ENCODE data around the gene VASH1. TPM values are rescaled to one million over a fixed set of nuclear protein-coding genes. Genes with fewer than 3 reads are reported as not detected.

Gene VASH1
- total RNA-seq, 1 donor from 2014 or later = not detected

DNA sequence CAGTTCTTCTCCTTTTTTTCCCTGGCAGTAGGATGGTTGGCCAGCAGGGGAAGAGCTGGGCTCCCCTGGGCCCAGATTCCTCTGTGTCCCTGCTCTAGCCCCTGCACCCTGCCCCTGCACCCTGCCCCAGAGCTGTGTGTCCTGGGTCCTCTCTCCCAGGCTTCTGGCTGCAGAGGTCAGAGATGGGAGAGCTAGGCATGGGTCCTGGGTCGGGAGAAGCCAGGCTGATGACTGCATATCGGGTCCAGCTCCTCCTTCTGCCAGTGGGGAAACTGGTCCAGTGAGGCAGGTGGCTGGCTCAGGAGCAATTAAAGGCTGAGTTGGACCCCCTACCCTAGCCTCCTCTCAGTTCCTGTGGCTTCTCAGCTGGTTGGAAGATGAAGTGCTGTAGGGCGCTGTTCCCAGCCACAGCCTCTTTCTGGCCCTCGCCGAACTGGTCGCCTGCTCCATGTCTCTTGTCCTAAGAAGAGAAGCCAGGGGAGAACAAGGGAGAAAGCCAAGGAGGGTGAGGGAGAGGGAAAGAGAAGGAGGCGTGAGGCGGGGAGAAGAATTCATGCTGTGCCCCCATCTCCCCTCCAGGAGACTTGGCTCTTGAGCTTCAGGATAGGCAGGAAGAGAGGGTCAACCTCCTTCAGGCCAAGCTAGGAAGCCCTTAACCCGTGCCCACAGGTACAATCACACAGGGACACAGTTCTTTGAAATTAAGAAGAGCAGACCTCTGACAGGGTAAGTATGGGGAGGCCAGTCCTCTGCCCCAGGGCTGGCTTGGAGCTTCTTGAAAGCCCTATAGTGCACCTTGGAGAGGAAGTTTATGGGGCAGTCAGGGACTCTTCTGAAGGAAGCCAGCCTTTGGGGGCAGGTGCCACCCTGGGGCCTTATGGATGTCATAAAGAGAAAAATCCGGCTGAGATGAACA, 9.5 kb downstream of the VASH1 start:
- no peak for TF ChIP-seq CTCF (IDR thresholded peaks at IDR 0.05; ENCODE audit: insufficient read depth, low read length, severe bottlenecking)
- H3K4me3 ChIP-seq (ENCODE audit: low read depth, low read length) = no peak overlapping the region
- FAIRE-seq = no peak
- no peaks in the 10 kb centered on the region for H3K36me3 ChIP-seq (ENCODE audit: control insufficient read depth, insufficient read depth, low read length)
- peaks cover 11% of the 10 kb centered on the region for H3K27me3 ChIP-seq (ENCODE audit: control insufficient read depth, insufficient read depth, low read length)
- no peak for DNase-seq (ENCODE audit: low read depth)

GRCh38 chr14:76771437-76771980, 10.2 kb downstream of the VASH1 start:
- no peaks in the 10 kb centered on the region for H3K36me3 ChIP-seq (ENCODE audit: control insufficient read depth, insufficient read depth, low read length)
- TF ChIP-seq CTCF (IDR thresholded peaks at IDR 0.05; ENCODE audit: insufficient read depth, low read length, severe bottlenecking) = no peak
- FAIRE-seq = no peak
- H3K27me3 ChIP-seq (ENCODE audit: control insufficient read depth, insufficient read depth, low read length) = peaks cover 11% of the 10 kb centered on the region
- no peak for DNase-seq (ENCODE audit: low read depth)
- H3K4me3 ChIP-seq (ENCODE audit: low read depth, low read length) = no peak overlapping the region

DNA sequence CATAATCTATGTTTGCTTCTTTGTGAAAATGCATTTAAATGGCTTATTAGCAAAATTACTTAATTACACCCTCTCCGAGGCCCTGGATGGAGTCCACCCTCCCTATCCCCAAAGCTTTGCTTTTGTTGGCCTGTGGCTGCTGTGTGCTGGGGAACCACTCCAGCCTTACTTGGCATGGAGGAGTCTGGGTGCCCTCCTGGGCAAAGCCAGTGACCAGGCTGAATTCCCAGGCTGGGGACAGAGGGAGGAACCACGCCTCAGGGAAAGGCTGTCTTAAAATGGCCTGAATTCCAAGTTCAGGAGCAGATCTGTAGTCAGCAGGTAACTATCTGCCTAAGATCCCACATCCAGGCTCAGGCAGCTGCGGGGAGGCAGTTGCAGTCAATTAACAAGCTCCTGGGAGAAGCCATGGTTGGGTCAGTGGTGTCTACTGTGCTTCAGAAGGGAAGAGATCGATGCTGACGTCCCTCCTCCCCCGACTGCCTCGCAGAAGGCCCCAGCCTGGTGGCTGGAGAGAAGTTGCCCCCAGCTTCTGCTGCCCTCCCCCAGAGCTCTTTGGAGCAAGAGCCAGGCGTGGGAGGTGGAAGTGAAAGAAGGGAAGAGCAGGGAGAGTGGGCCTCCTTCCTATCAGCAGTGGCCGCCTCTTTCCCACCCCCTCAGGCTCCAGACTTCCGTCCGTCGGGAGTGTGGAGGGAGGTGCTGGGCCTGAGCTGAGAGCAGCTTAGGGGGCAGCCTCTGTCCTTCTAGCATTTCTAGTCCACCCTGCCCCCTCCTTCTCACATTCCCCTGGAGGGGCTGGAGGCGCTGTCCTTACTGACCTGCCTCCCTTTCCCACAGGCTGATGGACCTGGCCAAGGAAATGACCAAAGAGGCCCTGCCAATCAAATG, 11.3 kb downstream of the VASH1 start:
- DNase-seq (ENCODE audit: low read depth) (no peak), FAIRE-seq (no peak)
- TF ChIP-seq CTCF (IDR thresholded peaks at IDR 0.05; ENCODE audit: insufficient read depth, low read length, severe bottlenecking) = no peak
- H3K27me3 ChIP-seq (ENCODE audit: control insufficient read depth, insufficient read depth, low read length) = peaks cover 12% of the 10 kb centered on the region
- H3K36me3 ChIP-seq (ENCODE audit: control insufficient read depth, insufficient read depth, low read length) = no peaks in the 10 kb centered on the region
- H3K4me3 ChIP-seq (ENCODE audit: low read depth, low read length) = no peak overlapping the region

DNA sequence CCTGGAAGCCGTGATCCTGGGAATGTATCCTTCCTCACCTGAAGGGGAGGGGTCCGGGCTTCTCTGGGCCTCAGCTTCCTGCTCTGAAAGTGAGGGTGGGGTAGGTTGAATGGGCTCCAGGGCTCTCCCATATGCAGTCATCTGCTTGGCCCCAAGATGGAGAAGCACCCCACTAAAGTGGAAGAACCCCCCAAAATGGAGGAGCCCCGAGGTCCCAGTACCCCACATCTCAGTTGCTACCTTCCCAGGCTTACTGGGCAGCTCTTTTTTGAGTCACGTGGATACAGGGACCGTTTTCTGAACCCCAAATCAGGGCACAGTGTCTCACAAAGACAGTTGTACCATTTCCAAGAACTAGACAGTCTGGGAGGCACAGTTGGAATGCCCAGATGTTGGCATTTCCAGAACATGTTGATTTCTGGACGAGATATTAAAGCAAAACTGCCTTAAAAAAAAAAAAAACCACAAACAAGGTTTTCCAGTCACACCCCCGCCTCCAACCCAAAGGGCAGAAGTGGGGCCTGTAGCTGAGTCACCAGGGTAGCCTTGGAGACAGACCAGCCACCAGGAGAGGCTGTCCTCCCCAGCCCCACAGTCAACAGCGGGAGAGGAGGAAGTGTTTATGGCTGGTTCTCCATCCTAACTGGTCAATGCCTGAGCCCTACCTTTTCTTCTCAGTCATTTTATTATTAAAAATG, 12.1 kb downstream of the VASH1 start:
- Histone ChIP-seq H3K4me3 (ENCODE audit: low read depth, low read length) (no peak overlapping the region), H3K36me3 (ENCODE audit: control insufficient read depth, insufficient read depth, low read length) (no peaks in the 10 kb centered on the region), H3K27me3 (ENCODE audit: control insufficient read depth, insufficient read depth, low read length) (peaks cover 12% of the 10 kb centered on the region)
- TF ChIP-seq CTCF (IDR thresholded peaks at IDR 0.05; ENCODE audit: insufficient read depth, low read length, severe bottlenecking) = peak; percentile 4
- no peak for FAIRE-seq
- DNase-seq (ENCODE audit: low read depth) = peak; percentile 69

DNA sequence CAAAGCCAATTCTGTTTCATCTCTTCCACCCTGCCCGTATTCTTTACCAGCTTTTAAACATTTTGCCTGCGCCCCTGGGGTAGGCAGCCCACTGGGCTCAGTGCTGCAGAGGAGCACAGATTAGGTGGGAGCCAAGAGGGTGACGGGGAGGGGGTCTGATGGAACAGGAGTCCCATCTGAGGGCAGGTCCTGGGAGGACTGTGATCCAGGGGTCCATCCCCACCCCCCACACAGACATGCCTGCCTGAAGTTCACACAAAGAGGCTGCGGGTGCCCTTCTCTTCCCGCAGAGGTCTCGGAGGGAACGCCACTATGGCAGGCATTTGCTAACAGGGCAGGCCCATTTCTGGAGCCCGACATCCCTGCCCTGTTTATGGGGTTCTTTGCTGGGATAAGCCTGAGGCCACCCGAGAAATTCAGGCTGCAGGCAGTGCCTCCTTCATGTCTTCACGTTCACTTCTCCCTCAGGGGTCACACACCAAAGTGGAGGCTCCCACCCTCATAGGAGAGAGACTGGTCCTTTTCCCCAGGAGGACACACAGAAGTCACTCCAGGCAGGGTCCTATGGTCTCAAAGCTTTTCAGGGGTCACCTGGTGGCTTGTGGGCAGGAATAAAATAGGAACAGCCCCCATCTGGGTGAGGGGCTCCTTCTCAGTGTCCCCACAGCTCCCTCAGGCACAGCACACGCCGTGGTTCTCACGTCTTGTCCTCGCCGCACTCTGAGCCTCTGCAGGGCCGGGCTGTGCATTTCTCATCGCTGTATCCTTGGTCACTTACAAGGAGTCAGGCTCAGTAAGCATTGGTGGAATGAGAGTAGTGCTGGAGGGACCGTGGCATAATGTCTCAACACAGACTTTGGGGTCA, 12.9 kb downstream of the VASH1 start:
- TF ChIP-seq CTCF (IDR thresholded peaks at IDR 0.05; ENCODE audit: insufficient read depth, low read length, severe bottlenecking) = no peak
- H3K4me3 ChIP-seq (ENCODE audit: low read depth, low read length) = no peak overlapping the region
- FAIRE-seq = no peak
- H3K27me3 ChIP-seq (ENCODE audit: control insufficient read depth, insufficient read depth, low read length) = peaks cover 12% of the 10 kb centered on the region
- DNase-seq (ENCODE audit: low read depth) = no peak
- no peaks in the 10 kb centered on the region for H3K36me3 ChIP-seq (ENCODE audit: control insufficient read depth, insufficient read depth, low read length)

Data from bronchial epithelial cell (primary cell).